Ishikawa (cell line): Measurements from ENCODE around the gene DMD.

Experiments
- NFIC ChIP-seq: IDR thresholded peaks from 2 replicates; pipeline ENCODE4 v1.6.1; 2012
- RAD21 ChIP-seq: IDR thresholded peaks from 2 replicates; pipeline ENCODE4 v1.6.1; 2012; ENCODE audit warnings: low read depth
- YY1 ChIP-seq: IDR thresholded peaks from 2 replicates; pipeline ENCODE4 v1.6.1; 2012; ENCODE audit warnings: low read depth
- ZBTB7A ChIP-seq: IDR thresholded peaks from 2 replicates; pipeline ENCODE4 v1.6.1; 2012; ENCODE audit warnings: low read depth
- TF ChIP-seq, protein P1 (sequence below): IDR thresholded peaks from 2 replicates; pipeline ENCODE4 v1.6.1; 2012; ENCODE audit warnings: low read depth, mild to moderate bottlenecking

DNA sequence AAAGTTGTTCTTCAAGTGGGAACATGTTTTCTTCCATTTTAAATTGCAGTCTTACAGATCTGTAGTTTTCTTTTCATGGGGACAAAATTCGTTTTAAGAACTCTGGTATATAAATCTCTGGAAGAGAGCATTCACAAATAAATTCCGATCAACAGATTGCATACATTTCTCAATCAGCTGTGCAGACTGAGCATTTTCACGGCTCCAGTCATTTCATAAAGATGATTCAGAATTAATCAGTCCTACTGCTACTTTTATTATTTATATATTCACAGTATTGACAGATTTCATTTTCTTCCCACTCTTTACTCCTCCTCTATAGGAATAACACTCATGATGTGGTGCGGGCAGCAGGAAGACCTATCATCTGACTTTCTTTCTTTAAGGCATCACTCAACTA lies 1604.6 kb downstream of the DMD start:
- TF ChIP-seq YY1 (no peak), NFIC (no peak), ZBTB7A (no peak), RAD21 (no peak)
- TF ChIP-seq, protein P1, sequence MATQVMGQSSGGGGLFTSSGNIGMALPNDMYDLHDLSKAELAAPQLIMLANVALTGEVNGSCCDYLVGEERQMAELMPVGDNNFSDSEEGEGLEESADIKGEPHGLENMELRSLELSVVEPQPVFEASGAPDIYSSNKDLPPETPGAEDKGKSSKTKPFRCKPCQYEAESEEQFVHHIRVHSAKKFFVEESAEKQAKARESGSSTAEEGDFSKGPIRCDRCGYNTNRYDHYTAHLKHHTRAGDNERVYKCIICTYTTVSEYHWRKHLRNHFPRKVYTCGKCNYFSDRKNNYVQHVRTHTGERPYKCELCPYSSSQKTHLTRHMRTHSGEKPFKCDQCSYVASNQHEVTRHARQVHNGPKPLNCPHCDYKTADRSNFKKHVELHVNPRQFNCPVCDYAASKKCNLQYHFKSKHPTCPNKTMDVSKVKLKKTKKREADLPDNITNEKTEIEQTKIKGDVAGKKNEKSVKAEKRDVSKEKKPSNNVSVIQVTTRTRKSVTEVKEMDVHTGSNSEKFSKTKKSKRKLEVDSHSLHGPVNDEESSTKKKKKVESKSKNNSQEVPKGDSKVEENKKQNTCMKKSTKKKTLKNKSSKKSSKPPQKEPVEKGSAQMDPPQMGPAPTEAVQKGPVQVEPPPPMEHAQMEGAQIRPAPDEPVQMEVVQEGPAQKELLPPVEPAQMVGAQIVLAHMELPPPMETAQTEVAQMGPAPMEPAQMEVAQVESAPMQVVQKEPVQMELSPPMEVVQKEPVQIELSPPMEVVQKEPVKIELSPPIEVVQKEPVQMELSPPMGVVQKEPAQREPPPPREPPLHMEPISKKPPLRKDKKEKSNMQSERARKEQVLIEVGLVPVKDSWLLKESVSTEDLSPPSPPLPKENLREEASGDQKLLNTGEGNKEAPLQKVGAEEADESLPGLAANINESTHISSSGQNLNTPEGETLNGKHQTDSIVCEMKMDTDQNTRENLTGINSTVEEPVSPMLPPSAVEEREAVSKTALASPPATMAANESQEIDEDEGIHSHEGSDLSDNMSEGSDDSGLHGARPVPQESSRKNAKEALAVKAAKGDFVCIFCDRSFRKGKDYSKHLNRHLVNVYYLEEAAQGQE: no peak
